ACHN (cell line): ENCODE results near the gene EXOC6.

Experiments
- DNase-seq: peaks from one replicate; pipeline ENCODE4 v3.0.0-alpha.2; 2015
- in situ Hi-C: cut with HindIII; loops from 2 replicates; pipeline ENCODE4 v1.10.0; 2017; ENCODE audit warnings: low sequenced_read_pairs, low pct_ligation_motif_present, low pct_unique_long_range_greater_than_20kb

Gene EXOC6

DNA sequence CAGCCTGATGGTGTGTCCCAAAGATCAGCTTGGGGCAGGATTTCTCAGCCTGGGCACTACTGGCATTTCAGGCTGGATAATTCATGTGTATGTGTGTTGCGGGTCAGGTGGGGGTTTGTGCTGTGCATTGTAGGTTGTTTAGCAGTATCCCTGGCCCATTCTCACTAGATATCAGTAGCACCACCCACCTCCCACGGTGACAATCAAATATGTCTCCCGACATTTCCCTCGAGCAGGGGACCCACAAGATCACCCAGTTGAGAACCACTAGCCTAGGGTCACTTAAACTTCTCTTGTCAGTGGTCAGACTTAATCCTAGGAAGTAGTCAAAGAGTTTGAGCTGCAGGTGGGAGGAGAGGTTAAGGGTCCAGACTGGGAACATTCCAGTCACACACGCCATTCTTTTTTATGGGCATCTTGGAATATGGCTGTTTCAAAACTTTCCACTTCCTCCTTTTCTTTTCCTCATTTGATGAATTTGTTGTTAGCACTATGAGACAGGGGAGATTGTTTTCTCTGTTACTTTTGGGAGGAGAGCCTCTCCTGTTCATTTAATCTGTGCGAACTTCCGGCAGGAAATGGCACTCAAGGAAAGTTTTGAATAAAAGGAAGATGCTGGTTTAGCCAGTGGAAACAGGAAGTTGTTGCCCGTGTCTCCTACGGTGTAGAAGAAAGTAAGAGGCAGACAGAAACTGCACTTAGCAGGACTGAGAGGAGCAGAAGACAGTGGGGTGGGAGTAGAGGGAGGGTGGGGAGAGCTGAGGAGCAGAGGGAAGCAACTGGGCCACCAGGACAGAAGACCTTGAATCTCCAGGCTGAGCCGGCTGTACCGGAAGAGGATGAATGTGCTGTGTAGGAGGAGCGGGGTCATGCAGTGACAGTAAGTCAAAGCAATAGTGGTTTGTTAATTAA lies 17.6 kb upstream of the EXOC6 start:
- DNase-seq, result no peak
- in situ Hi-C loops, result no loop called here

DNA sequence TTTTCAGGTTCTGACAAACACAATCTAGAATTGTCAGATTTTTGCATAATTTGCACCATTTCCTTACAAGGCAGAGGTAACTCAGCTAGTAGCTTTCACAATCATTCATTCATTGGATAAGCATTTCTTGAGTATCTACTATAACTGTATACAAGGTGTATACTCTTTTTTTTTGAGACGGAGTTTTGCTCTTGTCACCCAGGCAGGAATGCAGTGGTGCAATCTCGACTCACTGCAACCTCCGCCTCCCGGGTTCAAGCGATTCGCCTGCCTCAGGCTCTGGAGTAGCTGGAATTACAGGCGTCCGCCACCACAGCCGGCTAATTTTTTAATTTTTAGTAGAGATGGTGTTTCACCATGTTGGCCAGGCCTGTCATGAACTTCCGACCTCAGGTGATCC lies 16.2 kb upstream of the EXOC6 start:
- in situ Hi-C loops, result no loop called here
- no peak for DNase-seq

DNA sequence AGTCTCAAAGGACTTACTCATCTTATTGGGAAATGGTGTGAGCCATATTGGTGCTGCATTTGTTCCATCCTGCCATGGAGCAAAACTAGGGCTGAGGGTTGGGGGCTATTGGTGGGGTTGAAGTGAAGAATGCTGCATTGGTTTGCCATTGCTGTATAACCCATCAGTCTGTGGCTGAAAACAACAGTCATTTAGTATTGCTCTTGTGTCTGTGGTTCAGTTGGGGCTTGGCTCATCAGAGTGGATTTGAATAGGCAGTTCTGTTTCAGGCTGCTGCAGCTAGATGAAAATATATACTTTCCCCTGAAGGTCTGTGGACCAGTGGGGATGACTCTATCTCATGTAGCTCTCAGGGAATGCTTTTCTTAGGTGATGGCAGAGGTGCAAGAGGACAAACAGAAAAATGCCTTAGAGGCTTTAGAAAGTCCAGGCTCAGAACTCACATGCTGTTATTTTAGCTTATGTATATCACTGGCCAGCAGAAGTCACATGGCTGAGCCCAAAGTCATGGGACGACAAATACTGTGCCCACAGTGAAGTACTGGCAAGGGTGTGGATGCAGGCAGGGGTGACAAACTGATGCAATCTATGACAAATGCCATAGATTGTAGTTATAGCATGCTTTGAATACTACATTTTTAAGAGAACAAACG lies 15.2 kb upstream of the EXOC6 start:
- in situ Hi-C loops, result no loop called here

GRCh38 chr10:92834331-92834730 lies 14.0 kb upstream of the EXOC6 start:
- in situ Hi-C loops, result no loop called here

More for the DNA sequence above, 15.2 kb upstream of the EXOC6 start:
- no peak for DNase-seq

DNA sequence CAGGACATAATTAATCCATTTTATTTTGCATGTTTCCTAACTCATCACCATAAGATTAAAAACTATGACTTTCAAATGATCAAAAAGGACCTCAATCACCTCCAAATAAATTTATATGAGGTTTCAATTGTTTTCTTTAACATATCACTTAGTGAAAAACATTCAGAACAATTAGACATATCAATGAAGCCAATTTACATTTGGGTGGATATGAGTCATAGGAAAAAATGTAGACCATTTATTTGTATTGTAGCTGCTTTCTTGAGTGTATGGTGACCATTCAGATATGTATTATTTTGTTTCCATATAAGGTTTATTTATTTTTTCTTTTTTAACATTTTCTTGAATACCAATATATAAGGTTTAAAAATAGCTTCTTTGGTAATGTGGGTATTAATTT lies 13.3 kb upstream of the EXOC6 start:
- in situ Hi-C loops, result no loop called here
- no peak for DNase-seq

More at GRCh38 chr10:92834331-92834730, 14.0 kb upstream of the EXOC6 start:
- DNase-seq, result no peak

- no peak for DNase-seq
- in situ Hi-C loops, result no loop called here
These were observed 10.9 kb upstream of the EXOC6 start for GRCh38 chr10:92837456-92837855.

DNA sequence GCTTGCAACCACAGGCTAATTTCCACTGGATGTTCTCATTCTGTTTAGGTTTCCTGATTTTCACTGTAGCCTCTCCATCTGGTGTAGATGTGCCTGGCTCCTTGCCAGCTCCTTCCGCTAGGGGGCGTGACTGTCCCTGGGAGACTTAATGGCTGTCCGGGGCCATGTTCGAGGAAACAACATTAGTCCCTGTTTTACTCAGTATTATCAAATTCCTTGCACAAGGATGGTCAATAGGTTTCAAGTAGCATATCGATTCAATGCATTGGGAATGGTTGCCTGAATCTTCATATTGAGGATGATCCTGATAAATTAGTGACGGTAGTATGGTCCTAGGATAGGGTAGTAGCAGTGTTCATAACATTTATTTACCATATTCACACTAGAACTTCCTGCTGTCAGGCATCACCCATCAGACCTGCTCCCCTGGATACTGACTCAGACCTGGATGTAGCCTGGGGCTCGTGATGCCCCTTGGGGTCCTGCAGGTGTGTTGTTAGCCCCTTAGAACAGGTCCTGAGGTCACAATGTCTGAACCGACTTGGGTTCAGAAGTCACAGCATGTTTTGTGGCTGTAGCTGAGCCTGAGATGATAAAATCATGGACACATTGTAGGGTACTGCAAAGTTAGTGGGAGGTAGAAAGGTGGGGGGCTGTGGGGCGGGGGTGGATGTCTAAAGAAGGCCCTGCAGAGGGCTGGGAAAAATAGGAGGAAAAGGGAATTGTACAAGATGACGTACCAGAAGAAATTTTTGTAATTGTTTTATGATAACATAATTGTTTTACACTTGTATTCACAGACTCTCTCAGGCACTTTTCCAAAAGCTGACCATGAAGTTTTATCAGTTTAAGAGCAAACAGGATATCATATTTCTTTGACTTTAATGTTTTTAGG lies 8.9 kb upstream of the EXOC6 start:
- in situ Hi-C loops, result no loop called here
- peak; percentile 14 for DNase-seq

GRCh38 chr10:92844746-92845145 lies 3.6 kb upstream of the EXOC6 start:
- in situ Hi-C loops, result no loop called here
- no peak for DNase-seq

- in situ Hi-C loops, result no loop called here
- no peak for DNase-seq
These were observed 2.4 kb upstream of the EXOC6 start for GRCh38 chr10:92845921-92846320.

DNA sequence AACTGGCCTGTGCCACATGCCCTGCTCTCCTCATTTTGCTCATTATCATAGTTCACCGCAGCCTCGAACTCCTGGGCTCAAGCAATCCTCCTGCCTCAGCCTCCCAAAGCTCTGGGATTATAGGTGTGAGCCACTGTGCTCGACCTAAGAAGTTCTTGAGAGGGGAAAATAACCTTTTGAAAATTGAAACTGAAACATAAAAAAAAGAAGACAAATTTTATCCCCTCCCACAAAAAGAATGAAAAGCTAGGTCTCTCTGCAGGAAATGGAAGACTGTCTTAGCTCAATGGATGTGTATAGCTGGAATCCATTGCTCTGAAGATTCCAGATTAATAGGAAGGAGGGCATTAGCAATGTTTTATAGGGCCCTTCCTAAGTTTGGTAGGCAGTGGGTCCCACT lies 2.0 kb upstream of the EXOC6 start:
- in situ Hi-C loops, result no loop called here
- DNase-seq, result no peak

DNA sequence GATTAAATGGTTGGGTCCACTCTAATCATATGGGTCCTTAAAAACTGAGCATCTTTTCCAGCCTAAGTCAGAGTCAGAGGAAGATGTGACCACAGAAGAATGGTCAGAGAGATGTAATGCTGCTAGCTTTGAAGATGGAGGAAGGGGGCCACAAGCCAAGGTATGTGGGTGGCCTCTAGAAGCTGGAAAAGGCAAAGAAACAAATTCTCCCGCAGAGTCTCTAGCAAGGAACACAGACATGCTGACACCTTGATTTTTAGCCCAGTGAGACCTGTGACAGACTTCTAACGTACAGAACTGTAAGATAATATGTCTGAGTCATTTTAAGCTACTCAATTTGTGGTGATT lies 1.5 kb upstream of the EXOC6 start:
- in situ Hi-C loops, result no loop called here
- no peak for DNase-seq

GRCh38 chr10:92847202-92847864 lies 987 bp upstream of the EXOC6 start:
- no peak for DNase-seq
- in situ Hi-C loops, result no loop called here

DNA sequence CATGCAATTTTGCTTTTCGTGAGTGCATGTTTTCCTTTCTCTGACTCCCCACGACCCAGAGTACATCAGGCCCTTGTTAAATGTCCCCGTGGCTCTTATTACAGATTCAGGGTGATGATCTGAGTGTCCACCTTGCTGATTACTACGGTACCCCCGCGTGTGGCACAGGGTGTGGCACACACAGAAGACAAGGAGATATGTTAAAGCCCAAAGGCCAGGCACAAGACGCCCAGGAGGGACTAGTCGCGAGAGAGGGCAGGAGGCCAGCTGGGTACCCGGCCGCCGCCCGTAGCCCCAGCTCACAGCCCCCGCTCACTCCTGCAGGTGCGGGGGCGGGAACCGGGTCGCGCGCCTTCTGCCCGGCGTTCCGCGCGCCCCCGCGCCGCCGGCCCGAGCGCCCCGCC lies 281 bp upstream of the EXOC6 start:
- DNase-seq, result no peak
- in situ Hi-C loops, result no loop called here

- in situ Hi-C loops, result no loop called here
- peak; percentile 49 for DNase-seq
These were observed 860 bp downstream of the EXOC6 start for GRCh38 chr10:92849234-92849525.

- DNase-seq, result no peak
- in situ Hi-C loops, result no loop called here
These were observed 1.3 kb downstream of the EXOC6 start for GRCh38 chr10:92849576-92850090.

DNA sequence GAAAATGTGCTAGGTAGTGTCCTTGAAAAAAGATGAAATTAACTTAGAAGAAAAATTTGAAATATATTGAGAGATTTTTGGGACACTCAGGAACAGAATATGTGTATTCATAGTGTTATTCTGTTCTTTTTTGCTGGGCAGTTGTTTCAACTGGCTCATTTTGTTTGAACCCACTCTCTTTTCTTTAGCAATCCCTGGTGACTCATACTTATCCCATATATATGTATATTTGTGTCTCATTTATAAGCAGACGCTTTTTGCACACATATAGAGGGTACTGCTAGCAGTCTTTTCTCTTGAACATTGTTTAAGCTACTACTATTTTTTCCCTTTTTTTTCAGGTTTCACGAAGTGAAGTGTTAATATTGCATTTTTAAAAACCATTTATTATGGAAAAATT lies 1.9 kb downstream of the EXOC6 start:
- DNase-seq, result no peak
- in situ Hi-C loops, result no loop called here

DNA sequence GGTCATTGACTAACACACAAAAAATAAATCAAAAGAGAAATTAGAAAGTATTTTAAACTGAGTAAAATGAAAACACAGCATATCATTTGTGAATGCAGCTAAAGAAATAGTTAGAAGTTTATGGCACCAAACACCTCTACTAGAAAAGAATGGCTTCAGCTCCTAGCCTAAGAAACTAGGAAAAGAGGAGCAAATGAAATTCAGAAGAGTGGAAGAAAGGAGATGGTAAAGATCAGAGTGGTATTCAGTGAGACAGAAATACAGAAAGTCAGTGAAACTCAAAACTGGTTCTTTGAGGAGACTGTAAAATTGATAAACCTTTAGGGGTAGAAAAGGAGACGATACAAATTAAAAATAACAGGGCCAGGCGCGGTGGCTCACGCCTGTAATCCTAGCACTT lies 2.7 kb downstream of the EXOC6 start:
- no peak for DNase-seq
- in situ Hi-C loops, result no loop called here

- in situ Hi-C loops, result no loop called here
These were observed 7.2 kb downstream of the EXOC6 start for GRCh38 chr10:92855560-92855959.

More at GRCh38 chr10:92855560-92855959, 7.2 kb downstream of the EXOC6 start:
- no peak for DNase-seq
